Body of pancreas (tissue), 4 donors: ENCODE measurements around the gene CAPN8. TPM values are rescaled to one million over a fixed set of nuclear protein-coding genes. Genes with fewer than 3 reads are reported as not detected.

Experiments
- ATAC-seq: fragments of 150-250 bp; one replicate; pipeline ENCODE4 v1.9.1; 2016
- DNase-seq, 4 donors: peaks; one replicate each; pipeline ENCODE4 v3.0.0-alpha.2; 2019
- H3K27ac ChIP-seq, 4 donors: fragments of 200-600 bp; sonication (generic); 1 replicate in 3 of 4; 2 replicates in 1 of 4; pipeline versions ENCODE4 v1.5.1 to v1.6.1; 2016 to 2019; ENCODE audit warnings: mild to moderate bottlenecking in 1 of 4, mixed read lengths in 1 of 4, moderate library complexity in 1 of 4
- H3K27me3 ChIP-seq, 2 donors: fragments of 200-600 bp; sonication (generic); one replicate each; pipeline ENCODE4 v1.6.0; 2016; ENCODE audit warnings: mild to moderate bottlenecking in 1 of 2
- H3K36me3 ChIP-seq, 2 donors: fragments of 200-600 bp; sonication (generic); replicated peaks in 1 of 2; 2 replicates each; pipeline ENCODE4 v1.5.1; 2016; ENCODE audit warnings: low read depth in 2 of 2; ENCODE audit not compliant: insufficient read depth in 1 of 2
- H3K4me1 ChIP-seq: fragments of 200-600 bp; sonication (generic); one replicate; pipeline ENCODE4 v1.6.0; 2016
- H3K4me3 ChIP-seq, 2 donors: fragments of 200-600 bp; sonication (generic); 1 replicate in 1 of 2; 2 replicates in 1 of 2; pipeline ENCODE4 v1.5.1; 2016 to 2019
- H3K9me3 ChIP-seq, 3 donors: fragments of 200-600 bp; sonication (generic); 1 replicate in 2 of 3; 2 replicates in 1 of 3; pipeline ENCODE4 v1.5.1; 2016
- POLR2A ChIP-seq, 3 donors: fragments of 450-650 bp; IDR thresholded peaks; one replicate each; pipeline ENCODE4 v1.6.1; 2016; ENCODE audit warnings: antibody characterized with exemption in 3 of 3, mild to moderate bottlenecking in 2 of 3
- WGBS, 2 donors: methylation state at CpG; one replicate each; pipeline ENCODE4 v1.1.5; 2017; 5-methylcytosine and 5-hydroxymethylcytosine counted together
- intact Hi-C: fragments of 100-400 bp; cut with DNase I; formaldehyde crosslinking; loops from one replicate; pipeline ENCODE4 v1.15.1; 2023
- total RNA-seq, 2 donors: library from RNA; depleted of rRNA; stranded (reverse); fragments of >200 nt; gene quantifications; one replicate each; pipeline ENCODE4 v1.1.0, GENCODE V29; 2016
- TF ChIP-seq, protein P1 (sequence below), 7 experiments: fragments of 450-650 bp in 4 of 7; fragments of 200-600 bp in 3 of 7; sonication (generic) in 3 of 7; IDR thresholded peaks; one replicate each; pipeline ENCODE4 v1.5.1; 2016 to 2019; ENCODE audit warnings: antibody characterized with exemption in 7 of 7

Gene CAPN8
- total RNA-seq, 2 donors from 2014 or later: 43.1 TPM; not detected in 1

DNA sequence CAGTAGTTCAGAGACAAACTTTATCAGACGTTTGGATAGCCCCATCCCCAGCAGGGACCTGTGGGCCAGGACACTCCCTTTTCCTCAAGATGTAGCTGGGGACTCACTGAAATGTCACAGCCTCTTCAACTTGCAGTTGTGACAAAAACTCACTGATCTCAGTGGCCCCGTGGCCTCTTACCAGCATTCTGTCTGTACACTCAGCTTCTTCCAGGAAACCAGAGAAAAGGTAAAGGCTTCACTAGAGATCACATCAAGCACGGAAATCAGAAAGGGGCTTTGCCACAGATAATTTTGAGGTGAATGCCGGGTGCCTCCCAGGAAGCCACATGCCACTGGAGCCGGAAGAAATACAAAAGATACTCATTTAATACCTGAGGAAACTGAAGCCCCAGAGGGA, 150.1 kb downstream of the CAPN8 start:
- TF ChIP-seq POLR2A (IDR thresholded peaks at IDR 0.05): no peak
- TF ChIP-seq, protein P1, sequence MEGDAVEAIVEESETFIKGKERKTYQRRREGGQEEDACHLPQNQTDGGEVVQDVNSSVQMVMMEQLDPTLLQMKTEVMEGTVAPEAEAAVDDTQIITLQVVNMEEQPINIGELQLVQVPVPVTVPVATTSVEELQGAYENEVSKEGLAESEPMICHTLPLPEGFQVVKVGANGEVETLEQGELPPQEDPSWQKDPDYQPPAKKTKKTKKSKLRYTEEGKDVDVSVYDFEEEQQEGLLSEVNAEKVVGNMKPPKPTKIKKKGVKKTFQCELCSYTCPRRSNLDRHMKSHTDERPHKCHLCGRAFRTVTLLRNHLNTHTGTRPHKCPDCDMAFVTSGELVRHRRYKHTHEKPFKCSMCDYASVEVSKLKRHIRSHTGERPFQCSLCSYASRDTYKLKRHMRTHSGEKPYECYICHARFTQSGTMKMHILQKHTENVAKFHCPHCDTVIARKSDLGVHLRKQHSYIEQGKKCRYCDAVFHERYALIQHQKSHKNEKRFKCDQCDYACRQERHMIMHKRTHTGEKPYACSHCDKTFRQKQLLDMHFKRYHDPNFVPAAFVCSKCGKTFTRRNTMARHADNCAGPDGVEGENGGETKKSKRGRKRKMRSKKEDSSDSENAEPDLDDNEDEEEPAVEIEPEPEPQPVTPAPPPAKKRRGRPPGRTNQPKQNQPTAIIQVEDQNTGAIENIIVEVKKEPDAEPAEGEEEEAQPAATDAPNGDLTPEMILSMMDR (IDR thresholded peaks at IDR 0.05): no peak
- no peaks in the 10 kb centered on the region for H3K27me3 ChIP-seq
- no peaks in the 10 kb centered on the region for H3K4me1 ChIP-seq
- H3K27ac ChIP-seq: no peak overlapping the region
- 77 to 84% methylated on average over 5 of the region's 5 CpGs for WGBS, 2 donors
- no peak overlapping the region for H3K4me3 ChIP-seq
- ATAC-seq (no peak), DNase-seq (no peak)
- no peaks in the 10 kb centered on the region for H3K36me3 ChIP-seq
- H3K9me3 ChIP-seq: no peaks in the 10 kb centered on the region
- intact Hi-C loops: no loop called here

DNA sequence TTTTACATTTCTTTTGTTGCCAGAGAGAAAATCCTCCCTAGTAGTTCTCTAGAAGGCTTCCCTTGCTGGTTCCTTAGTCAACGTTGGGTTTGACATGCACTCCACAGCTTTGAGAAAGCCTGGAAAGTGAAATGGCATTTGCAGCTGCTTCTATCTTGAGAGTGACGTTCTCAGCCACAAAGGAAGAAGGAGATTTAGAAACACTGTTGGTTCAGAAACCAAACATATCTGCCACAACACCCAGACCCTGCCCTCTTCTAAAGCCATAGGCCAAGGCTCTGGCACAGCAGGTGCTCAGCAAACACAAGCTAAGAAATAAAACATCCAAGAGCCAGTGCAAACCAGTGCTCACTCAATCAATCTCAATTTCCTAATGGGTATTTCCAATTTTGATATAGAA, 150.9 kb downstream of the CAPN8 start:
- TF ChIP-seq POLR2A (IDR thresholded peaks at IDR 0.05): no peak
- TF ChIP-seq, protein P1 (IDR thresholded peaks at IDR 0.05): no peak
- Histone ChIP-seq H3K4me1 (no peaks in the 10 kb centered on the region), H3K27ac (no peak overlapping the region), H3K4me3 (no peak overlapping the region), H3K9me3 (no peaks in the 10 kb centered on the region), H3K36me3 (no peaks in the 10 kb centered on the region), H3K27me3 (no peaks in the 10 kb centered on the region)
- WGBS, 2 donors: 35 to 38% methylated on average over 2 of the region's 2 CpGs
- DNase-seq: no peak
- intact Hi-C loops: no loop called here
- ATAC-seq: no peak

DNA sequence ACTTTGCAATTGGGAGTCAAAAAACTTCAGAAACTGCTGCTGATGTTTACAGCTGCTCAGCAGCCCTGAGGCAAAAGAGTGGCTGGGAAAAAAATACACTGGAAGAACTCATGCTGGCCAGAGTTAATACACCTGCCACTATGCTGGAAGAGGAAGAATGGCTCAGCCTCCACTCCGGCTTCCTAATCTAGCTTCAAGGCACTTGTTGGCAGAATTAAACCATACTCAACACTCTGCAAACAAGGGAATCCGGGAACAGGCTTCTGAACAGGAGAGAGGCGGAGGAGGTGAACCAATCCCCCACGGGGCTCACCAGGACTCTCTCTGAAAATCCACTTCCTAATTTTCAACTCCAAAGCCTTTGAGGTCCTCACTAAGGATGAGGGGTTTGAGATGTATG, 152.2 kb downstream of the CAPN8 start:
- no peaks in the 10 kb centered on the region for H3K27me3 ChIP-seq
- TF ChIP-seq, protein P1 (IDR thresholded peaks at IDR 0.05): no peak
- TF ChIP-seq POLR2A (IDR thresholded peaks at IDR 0.05): no peak
- DNase-seq (no peak), ATAC-seq (no peak)
- H3K4me1 ChIP-seq: no peaks in the 10 kb centered on the region
- H3K36me3 ChIP-seq: no peaks in the 10 kb centered on the region
- intact Hi-C loops: no loop called here
- H3K9me3 ChIP-seq: no peaks in the 10 kb centered on the region
- no peak overlapping the region for H3K27ac ChIP-seq
- 40 to 42% methylated on average over 4 of the region's 4 CpGs for WGBS, 2 donors
- no peak overlapping the region for H3K4me3 ChIP-seq

DNA sequence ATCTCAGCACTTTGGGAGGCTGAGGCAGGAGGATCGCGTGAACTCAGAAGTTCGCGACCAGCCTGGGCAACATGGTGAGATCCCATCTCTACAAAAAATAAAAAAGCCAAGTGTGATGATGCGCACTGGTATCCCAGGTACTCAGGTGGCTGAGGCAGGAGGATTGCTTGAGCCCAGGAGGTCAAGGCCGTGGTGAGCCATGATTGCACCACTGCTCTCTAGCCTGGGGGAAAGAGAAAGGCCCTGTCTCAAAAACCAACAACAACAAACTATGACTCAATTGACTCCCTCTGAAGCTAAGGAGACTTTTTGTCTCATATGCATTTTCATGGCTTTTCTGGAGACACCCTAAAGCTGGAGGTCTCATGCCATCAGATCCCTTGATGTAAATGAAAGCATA, 153.4 kb downstream of the CAPN8 start:
- Histone ChIP-seq H3K27me3 (no peaks in the 10 kb centered on the region), H3K4me3 (no peak overlapping the region), H3K4me1 (no peaks in the 10 kb centered on the region), H3K9me3 (no peaks in the 10 kb centered on the region), H3K36me3 (no peaks in the 10 kb centered on the region), H3K27ac (no peak overlapping the region)
- TF ChIP-seq, protein P1 (IDR thresholded peaks at IDR 0.05): no peak
- no peak for TF ChIP-seq POLR2A (IDR thresholded peaks at IDR 0.05)
- no peak for DNase-seq
- WGBS, 2 donors: 86 to 90% methylated on average over 6 of the region's 6 CpGs
- no peak for ATAC-seq
- intact Hi-C loops: no loop called here

DNA sequence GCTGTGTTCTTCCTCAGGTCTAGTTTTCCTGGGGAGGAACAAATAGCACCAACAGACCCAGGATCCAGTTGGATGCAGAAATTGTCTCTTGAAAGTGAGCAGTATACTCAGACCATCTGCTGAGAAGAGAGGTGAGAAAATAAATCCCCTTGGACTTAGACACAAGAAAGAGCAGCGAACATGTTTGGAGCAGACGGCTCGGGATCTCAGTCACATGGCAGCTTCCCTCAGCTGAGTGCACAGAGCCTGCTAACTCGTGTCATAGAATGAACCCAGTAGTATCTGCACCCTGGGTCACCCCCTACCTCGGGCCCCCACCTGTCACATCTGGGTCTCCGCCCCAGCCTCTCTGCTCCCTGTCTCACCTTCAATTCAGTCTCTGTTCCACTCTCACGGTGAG, 156.7 kb downstream of the CAPN8 start:
- Histone ChIP-seq H3K4me1 (no peaks in the 10 kb centered on the region), H3K4me3 (no peak overlapping the region), H3K27me3 (no peaks in the 10 kb centered on the region), H3K36me3 (no peaks in the 10 kb centered on the region), H3K27ac (no peak overlapping the region), H3K9me3 (no peaks in the 10 kb centered on the region)
- DNase-seq (no peak), ATAC-seq (no peak)
- intact Hi-C loops: no loop called here
- TF ChIP-seq POLR2A (IDR thresholded peaks at IDR 0.05): no peak
- TF ChIP-seq, protein P1 (IDR thresholded peaks at IDR 0.05): no peak
- 73 to 76% methylated on average over 7 of the region's 7 CpGs for WGBS, 2 donors
